Transverse colon (tissue), 4 donors: ENCODE data around the gene ATP13A2. TPM values are rescaled to one million over a fixed set of nuclear protein-coding genes. Genes with fewer than 3 reads are reported as not detected.

Experiments used
- DNase-seq: peaks from one replicate; pipeline ENCODE4 v3.0.0-alpha.2; 2019
- H3K27ac ChIP-seq, 4 donors: fragments of 200-600 bp; sonication (generic); 2 replicates each; pipeline ENCODE4 v1.5.1; 2016 to 2018; ENCODE audit warnings: inconsistent platforms in 4 of 4
- H3K27me3 ChIP-seq: fragments of 200-600 bp; sonication (generic); 2 replicates; pipeline ENCODE4 v1.5.1; 2017; ENCODE audit warnings: inconsistent platforms
- H3K36me3 ChIP-seq, 4 donors: fragments of 200-600 bp; sonication (generic); 2 replicates each; pipeline ENCODE4 v1.5.1; 2017 to 2019; ENCODE audit warnings: inconsistent platforms in 4 of 4
- H3K4me1 ChIP-seq, 4 donors: fragments of 200-600 bp; sonication (generic); 2 replicates each; pipeline ENCODE4 v1.5.1; 2017 to 2020; ENCODE audit warnings: inconsistent platforms in 4 of 4
- H3K4me3 ChIP-seq, 4 donors: fragments of 200-600 bp; sonication (generic); 1 replicate in 1 of 4; 2 replicates in 3 of 4; pipeline versions ENCODE4 v1.5.1 to v1.6.1; 2017 to 2019; ENCODE audit warnings: inconsistent platforms in 4 of 4
- H3K9me3 ChIP-seq, 2 donors: fragments of 200-600 bp; sonication (generic); 2 replicates each; pipeline ENCODE4 v1.5.1; 2017 to 2019; ENCODE audit warnings: inconsistent platforms in 2 of 2
- EP300 ChIP-seq: sonication (generic); formaldehyde crosslinking; IDR thresholded peaks from one replicate; pipeline ENCODE4 v1.6.1; 2017; ENCODE audit warnings: antibody characterized with exemption, low read depth
- POLR2A ChIP-seq: fragments of 450-650 bp; IDR thresholded peaks from one replicate; pipeline ENCODE4 v1.6.1; 2016; ENCODE audit warnings: antibody characterized with exemption, mild to moderate bottlenecking, moderate library complexity
- POLR2AphosphoS5 ChIP-seq, 3 donors: sonication (generic); formaldehyde crosslinking; IDR thresholded peaks; one replicate each; pipeline ENCODE4 v1.6.1; 2016; ENCODE audit warnings: antibody characterized with exemption in 3 of 3
- WGBS, 2 donors: methylation state at CpG; one replicate each; pipeline ENCODE4 v1.1.5; 2018; ENCODE audit warnings: low coverage in 1 of 2; 5-methylcytosine and 5-hydroxymethylcytosine counted together
- in situ Hi-C, 4 donors: fragments of 200-750 bp; cut with MboI; loops; one replicate each; pipeline versions ENCODE4 v1.15.0 to v1.15.1; 2017; ENCODE audit warnings: low sequenced_read_pairs in 3 of 4, low pct_ligation_motif_present in 1 of 4, low pct_unique_long_range_greater_than_20kb in 1 of 4
- intact Hi-C: fragments of 100-400 bp; cut with DNase I; formaldehyde crosslinking; loops from one replicate; pipeline ENCODE4 v1.15.1; 2023; ENCODE audit warnings: low total_unique reads
- total RNA-seq, 4 donors: library from RNA; depleted of rRNA; stranded (reverse); fragments of >200 nt; gene quantifications; one replicate each; pipeline ENCODE4 v1.1.0, GENCODE V29; 2016
- TF ChIP-seq, protein P1 (sequence below), 5 experiments: fragments of 200-600 bp in 3 of 5; fragments of 450-650 bp in 2 of 5; sonication (generic) in 3 of 5; IDR thresholded peaks; 1 replicate in 2 of 5; 2 replicates in 3 of 5; pipeline ENCODE4 v1.5.1; 2016 to 2017; ENCODE audit warnings: antibody characterized with exemption in 5 of 5, inconsistent platforms in 3 of 5, mild to moderate bottlenecking in 2 of 5, moderate library complexity in 1 of 5

ATP13A2 gene
- total RNA-seq, 4 donors from 2014 or later: 34.4 to 70.8 (median 60.9) TPM

- DNase-seq: no peak
- intact Hi-C loops (no loop called here), in situ Hi-C loops (no loop called here)
- H3K27me3 ChIP-seq: peaks cover 34% of the 10 kb centered on the region
- H3K27ac ChIP-seq: peak overlapping the region in 3 of 4 donors; percentile 31 to 80 (median 33)
- H3K36me3 ChIP-seq: no peaks in the 10 kb centered on the region
- TF ChIP-seq, protein P1, sequence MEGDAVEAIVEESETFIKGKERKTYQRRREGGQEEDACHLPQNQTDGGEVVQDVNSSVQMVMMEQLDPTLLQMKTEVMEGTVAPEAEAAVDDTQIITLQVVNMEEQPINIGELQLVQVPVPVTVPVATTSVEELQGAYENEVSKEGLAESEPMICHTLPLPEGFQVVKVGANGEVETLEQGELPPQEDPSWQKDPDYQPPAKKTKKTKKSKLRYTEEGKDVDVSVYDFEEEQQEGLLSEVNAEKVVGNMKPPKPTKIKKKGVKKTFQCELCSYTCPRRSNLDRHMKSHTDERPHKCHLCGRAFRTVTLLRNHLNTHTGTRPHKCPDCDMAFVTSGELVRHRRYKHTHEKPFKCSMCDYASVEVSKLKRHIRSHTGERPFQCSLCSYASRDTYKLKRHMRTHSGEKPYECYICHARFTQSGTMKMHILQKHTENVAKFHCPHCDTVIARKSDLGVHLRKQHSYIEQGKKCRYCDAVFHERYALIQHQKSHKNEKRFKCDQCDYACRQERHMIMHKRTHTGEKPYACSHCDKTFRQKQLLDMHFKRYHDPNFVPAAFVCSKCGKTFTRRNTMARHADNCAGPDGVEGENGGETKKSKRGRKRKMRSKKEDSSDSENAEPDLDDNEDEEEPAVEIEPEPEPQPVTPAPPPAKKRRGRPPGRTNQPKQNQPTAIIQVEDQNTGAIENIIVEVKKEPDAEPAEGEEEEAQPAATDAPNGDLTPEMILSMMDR (IDR thresholded peaks at IDR 0.05): no peak
- no peak for TF ChIP-seq POLR2AphosphoS5 (IDR thresholded peaks at IDR 0.05)
- TF ChIP-seq POLR2A: no peak
- no peak for TF ChIP-seq EP300
- H3K9me3 ChIP-seq: no peaks in the 10 kb centered on the region
- H3K4me3 ChIP-seq: no peak overlapping the region
- peaks cover 3 to 32% (median 15%) of the 10 kb centered on the region in 4 donors for H3K4me1 ChIP-seq
- 69 to 80% methylated on average over 1 to 4 of the region's 4 CpGs for WGBS, 2 donors
Observed at GRCh38 chr1:16978139-16978538, 33.6 kb downstream of the ATP13A2 start.

DNA sequence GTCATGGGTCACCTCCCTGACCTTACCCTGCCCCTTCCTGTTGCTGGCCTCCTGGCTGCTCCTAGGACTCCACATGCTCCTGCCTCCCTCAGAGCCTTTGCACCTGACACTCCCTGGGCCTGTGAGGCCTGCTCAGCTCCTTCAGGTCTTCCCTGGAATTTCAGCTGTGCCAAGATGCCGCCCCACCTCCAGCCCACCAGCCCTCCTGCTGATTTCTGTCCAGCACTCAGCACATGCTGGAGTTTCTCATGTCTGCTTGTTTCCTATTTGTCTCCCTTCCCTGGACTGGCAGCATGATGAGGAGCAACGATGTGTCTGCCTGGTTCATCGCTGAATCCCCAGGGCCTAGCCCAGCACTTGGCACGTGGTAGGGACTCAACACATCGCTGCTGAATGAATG, 34.4 kb downstream of the ATP13A2 start:
- no peak for DNase-seq
- peaks cover 3 to 32% (median 15%) of the 10 kb centered on the region in 4 donors for H3K4me1 ChIP-seq
- H3K4me3 ChIP-seq: no peak overlapping the region
- H3K27ac ChIP-seq: no peak overlapping the region
- H3K9me3 ChIP-seq: no peaks in the 10 kb centered on the region
- TF ChIP-seq, protein P1 (IDR thresholded peaks at IDR 0.05): no peak
- TF ChIP-seq EP300: no peak
- no peak for TF ChIP-seq POLR2A
- TF ChIP-seq POLR2AphosphoS5 (IDR thresholded peaks at IDR 0.05): no peak
- peaks cover 32% of the 10 kb centered on the region for H3K27me3 ChIP-seq
- 87% methylated on average over 4 of the region's 5 CpGs; no CpG with 5 or more reads in 1 of the 2 donors for WGBS, 2 donors
- H3K36me3 ChIP-seq: no peaks in the 10 kb centered on the region
- intact Hi-C loops (no loop called here), in situ Hi-C loops (no loop called here)

- no peak overlapping the region for H3K27ac ChIP-seq
- 87% methylated on average over 16 of the region's 16 CpGs; no CpG with 5 or more reads in 1 of the 2 donors for WGBS, 2 donors
- in situ Hi-C loops: no loop called here
Observed at GRCh38 chr1:16976966-16977365, 34.8 kb downstream of the ATP13A2 start.

DNA sequence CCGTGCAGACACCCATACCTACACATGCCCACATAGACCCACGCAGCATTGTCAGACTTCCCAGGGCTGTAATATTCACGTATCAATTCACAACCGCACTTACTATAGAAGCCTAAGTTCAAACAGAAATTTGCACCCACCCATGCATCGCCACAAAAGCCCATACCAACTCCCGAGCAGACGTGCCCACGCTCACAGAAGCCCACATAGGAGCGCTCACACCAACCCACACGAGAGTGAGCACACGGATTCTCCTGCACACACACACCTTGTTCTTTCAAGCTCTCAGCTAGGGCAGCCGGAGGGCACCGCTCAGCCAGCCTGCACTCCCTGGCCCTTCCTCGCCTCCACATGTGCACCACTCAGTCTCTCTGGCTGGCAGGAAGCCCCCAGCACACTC, 35.9 kb downstream of the ATP13A2 start:
- Histone ChIP-seq H3K9me3 (no peaks in the 10 kb centered on the region), H3K27ac (no peak overlapping the region), H3K4me3 (no peak overlapping the region), H3K27me3 (peaks cover 20% of the 10 kb centered on the region), H3K36me3 (no peaks in the 10 kb centered on the region), H3K4me1 (peaks cover 3 to 32% (median 19%) of the 10 kb centered on the region in 4 donors)
- 87% methylated on average over 14 of the region's 14 CpGs; no CpG with 5 or more reads in 1 of the 2 donors for whole genome bisulfite sequencing, 2 donors
- intact Hi-C loops: no loop called here
- DNase-seq: no peak
- in situ Hi-C loops: no loop called here
- no peak for TF ChIP-seq EP300
- TF ChIP-seq, protein P1 (IDR thresholded peaks at IDR 0.05): no peak
- no peak for TF ChIP-seq POLR2A

More at GRCh38 chr1:16976966-16977365, 34.8 kb downstream of the ATP13A2 start:
- H3K4me1 ChIP-seq: peaks cover 3 to 32% (median 15%) of the 10 kb centered on the region in 4 donors
- DNase-seq: no peak
- H3K9me3 ChIP-seq: no peaks in the 10 kb centered on the region
- H3K36me3 ChIP-seq: no peaks in the 10 kb centered on the region
- intact Hi-C loops: no loop called here
- H3K4me3 ChIP-seq: no peak overlapping the region
- H3K27me3 ChIP-seq: peaks cover 30% of the 10 kb centered on the region
- TF ChIP-seq POLR2AphosphoS5 (IDR thresholded peaks at IDR 0.05): no peak
- TF ChIP-seq, protein P1 (IDR thresholded peaks at IDR 0.05): no peak
- TF ChIP-seq EP300: no peak
- TF ChIP-seq POLR2A: no peak
